ENCODE results near the gene SH2D1A. TPM values are rescaled to one million over a fixed set of nuclear protein-coding genes. Genes with fewer than 3 reads are reported as not detected.
"Not testable (repeated sequence)": the region's sequence is repeated elsewhere in the genome, so short reads cannot be mapped to it uniquely, and the experiment has no call there.

SH2D1A gene
- total RNA-seq, 2 donors from 2014 or later = 40.7 to 47.1 TPM

DNA sequence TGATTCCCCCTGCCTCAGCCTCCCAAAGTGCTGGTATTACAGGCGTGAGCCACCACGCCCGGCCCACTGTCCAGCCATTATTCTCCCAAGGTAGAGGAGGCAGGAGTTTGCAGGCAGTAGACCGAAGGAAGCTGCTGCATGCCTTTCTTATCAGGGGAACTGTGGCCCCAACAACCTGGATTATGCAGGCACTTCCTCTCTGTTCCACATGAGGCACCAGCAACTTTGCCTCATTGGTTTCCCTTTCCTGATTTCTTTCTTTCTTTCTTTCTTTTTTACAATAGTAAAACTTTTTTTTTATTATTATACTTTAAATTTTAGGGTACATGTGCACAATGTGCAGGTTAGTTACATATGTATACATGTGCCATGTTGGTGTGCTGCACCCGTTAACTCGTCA is 62.0 kb downstream of the SH2D1A start:
- H3K27ac Mint-ChIP-seq; ATAC-seq (replicated peaks in 1 of 2): not testable (repeated sequence)

DNA sequence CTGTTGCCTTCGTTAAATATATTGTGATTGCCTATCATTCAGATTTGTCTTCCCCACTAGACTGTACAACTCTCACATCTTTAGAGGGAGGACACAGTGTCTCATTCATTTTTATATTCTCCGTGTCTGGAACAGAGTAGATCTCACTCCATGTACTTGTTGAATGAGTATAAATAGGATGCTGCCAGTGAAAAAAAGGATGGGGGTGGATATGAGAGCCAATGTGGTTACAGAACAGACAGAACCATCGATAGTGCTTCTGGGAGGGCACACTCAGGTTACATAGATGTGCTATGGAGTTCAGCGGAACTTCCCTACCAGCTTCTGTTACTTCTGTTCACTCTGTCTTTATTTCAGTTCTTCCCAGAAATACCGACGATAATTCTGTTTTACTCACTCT is 66.9 kb downstream of the SH2D1A start:
- Mint-ChIP-seq H3K27ac (no peak overlapping the region), H3K27me3 (ENCODE audit: low read depth) (peaks cover 10% of the 10 kb centered on the region), H3K9me3 (peaks cover 2 to 3% of the 10 kb centered on the region in 2 donors), H3K4me3 (no peak overlapping the region), H3K4me1 (ENCODE audit: low read depth) (no peaks in the 10 kb centered on the region), H3K36me3 (ENCODE audit: insufficient read depth in 2 of 2) (peaks cover 0 to 2% of the 10 kb centered on the region in 2 donors)
- DNase-seq (no peak), ATAC-seq (replicated peaks in 1 of 2) (peak in 1 of 2 donors; percentile 42)

More for the DNA sequence above, 62.0 kb downstream of the SH2D1A start:
- not testable (repeated sequence) for H3K9me3 Mint-ChIP-seq; DNase-seq; H3K36me3 Mint-ChIP-seq (ENCODE audit: insufficient read depth in 2 of 2); H3K4me3 Mint-ChIP-seq
- peaks cover 19% of the 10 kb centered on the region for H3K4me1 Mint-ChIP-seq (ENCODE audit: low read depth)
- peaks cover 19% of the 10 kb centered on the region for H3K27me3 Mint-ChIP-seq (ENCODE audit: low read depth)

DNA sequence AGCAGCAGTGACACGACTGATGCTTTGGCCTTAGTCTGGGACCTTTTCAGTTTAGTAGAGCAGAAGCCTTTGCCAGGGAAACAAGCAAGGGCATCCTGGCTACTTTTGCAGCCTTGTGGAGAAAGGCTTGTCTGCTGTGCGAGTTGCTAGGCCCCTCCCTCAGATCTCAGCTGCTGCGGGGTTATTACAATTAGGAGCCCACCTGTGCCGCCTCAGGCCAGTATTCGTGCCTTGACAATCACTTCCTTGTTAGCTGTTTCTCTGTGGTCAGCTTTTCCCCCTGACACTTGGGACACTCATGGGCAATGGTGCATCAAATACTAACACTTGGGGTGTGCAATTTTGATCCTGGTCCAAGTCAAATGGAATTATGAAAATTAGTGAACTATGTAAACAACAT is 67.9 kb downstream of the SH2D1A start:
- ATAC-seq (replicated peaks in 1 of 2) (no peak), DNase-seq (no peak)
- H3K27ac Mint-ChIP-seq = no peak overlapping the region
- H3K4me1 Mint-ChIP-seq (ENCODE audit: low read depth) = no peaks in the 10 kb centered on the region
- H3K36me3 Mint-ChIP-seq (ENCODE audit: insufficient read depth in 2 of 2) = peaks cover 0 to 2% of the 10 kb centered on the region in 2 donors
- peaks cover 10% of the 10 kb centered on the region for H3K27me3 Mint-ChIP-seq (ENCODE audit: low read depth)
- H3K9me3 Mint-ChIP-seq = peaks cover 2 to 3% of the 10 kb centered on the region in 2 donors
- no peak overlapping the region for H3K4me3 Mint-ChIP-seq

DNA sequence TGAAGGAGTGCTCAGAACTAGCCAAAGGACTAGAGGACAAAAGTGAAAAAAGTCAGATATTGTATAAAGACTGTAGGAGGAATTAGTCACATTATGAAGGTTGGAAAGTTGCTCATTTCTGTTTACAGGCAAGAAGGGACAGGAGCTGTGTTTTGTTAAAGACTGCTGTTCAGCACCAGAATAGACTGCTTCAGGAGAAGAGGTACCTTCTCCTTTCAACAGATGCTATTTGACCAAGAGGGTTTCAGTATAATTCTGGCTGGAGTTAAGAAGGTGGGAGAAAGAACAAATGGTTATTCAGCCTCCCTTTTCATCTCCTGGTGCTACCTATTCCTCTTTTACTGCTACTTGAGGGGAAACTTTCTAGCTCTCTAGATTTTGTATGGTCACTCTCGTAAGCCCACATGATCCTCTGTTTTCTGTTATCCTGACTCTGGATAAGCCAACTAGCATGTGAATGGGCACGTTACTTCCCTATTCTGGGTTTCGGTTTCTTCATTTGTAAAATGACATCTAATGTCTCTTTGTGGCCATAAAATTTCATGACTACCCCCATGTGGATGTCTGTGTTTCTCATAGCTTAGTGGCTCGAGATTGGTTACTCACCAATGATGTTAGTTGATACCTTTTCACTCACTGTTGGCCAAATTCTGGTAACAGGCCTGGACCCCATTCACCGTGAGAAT is 68.9 kb downstream of the SH2D1A start:
- Mint-ChIP-seq H3K4me1 (ENCODE audit: low read depth) (no peaks in the 10 kb centered on the region), H3K9me3 (peaks cover 2 to 3% of the 10 kb centered on the region in 2 donors), H3K4me3 (no peak overlapping the region), H3K27me3 (ENCODE audit: low read depth) (peaks cover 10% of the 10 kb centered on the region), H3K36me3 (ENCODE audit: insufficient read depth in 2 of 2) (peaks cover 0 to 2% of the 10 kb centered on the region in 2 donors), H3K27ac (no peak overlapping the region)
- DNase-seq = no peak
- no peak for ATAC-seq (replicated peaks in 1 of 2)

DNA sequence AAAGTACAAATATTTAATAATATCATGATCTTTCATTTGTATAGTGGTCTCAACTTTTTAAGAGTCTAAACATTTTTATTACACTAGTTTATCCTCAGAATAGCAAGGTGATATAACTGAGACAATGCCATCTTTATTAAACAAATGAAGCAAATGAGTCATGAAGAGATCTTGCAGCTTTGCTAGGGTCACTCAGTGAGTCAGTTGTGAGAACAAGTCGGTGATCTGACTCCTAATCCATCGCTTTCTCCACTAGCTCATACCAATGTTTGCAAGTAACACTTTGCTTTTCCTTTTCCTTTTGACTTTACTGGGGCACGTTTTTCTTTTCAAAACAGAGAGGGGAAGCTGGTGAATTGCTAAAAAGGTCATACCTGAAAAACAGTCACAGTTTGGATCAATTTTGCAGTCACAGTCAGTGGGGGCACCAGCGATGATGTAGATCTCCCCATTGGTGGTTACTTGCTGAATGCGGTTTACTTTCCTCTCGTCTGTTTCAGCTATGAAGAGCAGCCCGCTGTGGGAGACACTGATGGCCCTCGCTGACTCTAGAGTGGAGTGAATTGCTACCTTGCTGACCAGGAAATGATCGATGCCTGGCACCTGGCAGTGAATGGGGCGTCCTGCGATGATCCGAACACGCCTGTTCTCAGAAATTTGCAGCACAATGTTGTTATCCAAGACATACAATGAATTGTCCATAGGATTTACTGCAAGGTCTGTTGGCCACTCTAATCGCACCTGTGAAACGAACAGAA is 75.7 kb downstream of the SH2D1A start:
- Mint-ChIP-seq H3K9me3 (peaks cover 2 to 4% of the 10 kb centered on the region in 2 donors), H3K4me1 (ENCODE audit: low read depth) (no peaks in the 10 kb centered on the region), H3K4me3 (no peak overlapping the region), H3K36me3 (ENCODE audit: insufficient read depth in 2 of 2) (peaks cover 0 to 2% of the 10 kb centered on the region in 2 donors), H3K27me3 (ENCODE audit: low read depth) (peaks cover 8% of the 10 kb centered on the region), H3K27ac (no peak overlapping the region)
- ATAC-seq (replicated peaks in 1 of 2) (no peak), DNase-seq (no peak)

Other genes starting within 250 kb of the SH2D1A start
- gene TEX13D, start 13.9 kb upstream of the SH2D1A start, total RNA-seq = not detected